Measurements from ENCODE around the gene CEACAM21.

The CEACAM21 gene

GRCh38 chr19:41575998-41576397 lies at the start of gene CEACAM21:
Gene CEACAM21, plus strand, starts transcription at chr19:41576166. Its CDS starts 109 bp downstream, at chr19:41576275.
- DNase-seq, result no peak

DNA sequence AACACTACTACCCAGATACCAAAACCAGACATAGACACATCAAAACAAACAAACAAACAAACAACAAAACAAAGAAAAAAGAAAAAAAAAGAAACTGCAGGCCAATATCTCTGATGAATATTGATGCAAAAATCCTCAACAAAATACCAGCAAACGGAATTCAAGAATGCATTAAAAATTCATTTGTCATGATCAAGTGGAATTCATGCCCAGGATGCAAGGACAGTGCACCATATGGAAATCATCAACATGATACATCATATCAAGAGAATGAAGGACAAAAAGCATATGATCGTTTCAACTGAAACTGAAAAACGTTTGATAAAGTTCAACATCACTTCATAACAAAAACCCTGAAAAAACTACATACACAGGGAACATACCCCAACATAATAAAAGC lies 48.9 kb upstream of the CEACAM21 start:
- DNase-seq, result no peak

DNA sequence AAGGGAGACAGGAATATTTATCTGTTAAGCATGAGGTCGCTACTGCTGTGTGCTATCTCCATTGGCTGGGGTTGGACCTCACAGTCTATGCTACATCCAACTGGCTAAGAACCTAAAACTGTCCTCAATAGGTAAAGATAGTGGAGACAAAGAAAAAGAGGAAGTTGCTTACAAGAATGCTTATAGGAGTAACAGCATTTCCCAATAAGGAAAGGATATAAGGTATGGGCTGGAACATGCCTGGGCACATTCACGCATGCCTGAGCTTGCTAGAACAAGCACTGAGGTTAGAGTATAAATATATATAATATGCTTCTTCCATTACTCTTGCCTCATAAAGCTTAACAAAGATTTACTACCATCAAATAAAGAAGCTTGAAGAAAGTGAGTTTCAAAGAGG lies 47.9 kb upstream of the CEACAM21 start:
- DNase-seq, result no peak

GRCh38 chr19:41529484-41530183 lies 46.3 kb upstream of the CEACAM21 start:
- DNase-seq, result no peak

DNA sequence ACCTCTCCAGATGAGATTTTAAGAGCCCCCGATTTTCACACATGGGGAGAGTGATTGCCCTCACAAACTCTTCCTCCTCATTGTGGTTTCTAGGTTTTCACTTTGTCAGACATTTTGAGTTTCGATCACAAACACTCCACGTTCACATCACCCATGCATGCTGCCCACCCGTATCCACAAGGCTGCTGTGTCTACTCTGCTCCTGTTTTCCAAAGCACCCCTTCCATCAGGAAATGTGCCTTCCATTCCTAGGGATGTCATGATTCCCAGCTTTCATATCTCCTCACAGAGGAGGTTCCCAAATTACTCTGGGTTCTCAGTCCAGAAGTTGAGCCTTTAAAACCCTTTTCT lies 45.8 kb upstream of the CEACAM21 start:
- DNase-seq, result no peak

GRCh38 chr19:41530761-41531301 lies 45.1 kb upstream of the CEACAM21 start:
- DNase-seq, result no peak

- no peak for DNase-seq
Observed at GRCh38 chr19:41531438-41532311, 44.3 kb upstream of the CEACAM21 start.

DNA sequence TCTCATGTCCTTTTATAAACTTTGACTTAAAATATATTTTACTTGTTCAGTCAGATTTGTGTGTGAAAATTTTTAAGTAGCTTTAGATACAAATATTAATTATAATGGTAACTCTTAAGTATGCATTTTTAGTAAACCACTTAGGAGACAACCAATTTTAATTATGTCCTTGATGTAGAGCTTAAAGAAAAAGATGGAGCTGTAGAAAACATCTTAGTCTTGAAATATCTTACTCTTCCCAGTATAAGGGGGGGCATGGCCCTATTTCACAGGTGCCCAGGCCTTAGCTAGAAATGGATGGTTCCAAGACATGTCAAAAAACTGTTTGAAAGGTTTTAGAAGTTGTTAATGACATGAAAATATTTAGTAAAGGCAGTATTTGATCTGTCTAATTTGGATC lies 43.4 kb upstream of the CEACAM21 start:
- no peak for DNase-seq

DNA sequence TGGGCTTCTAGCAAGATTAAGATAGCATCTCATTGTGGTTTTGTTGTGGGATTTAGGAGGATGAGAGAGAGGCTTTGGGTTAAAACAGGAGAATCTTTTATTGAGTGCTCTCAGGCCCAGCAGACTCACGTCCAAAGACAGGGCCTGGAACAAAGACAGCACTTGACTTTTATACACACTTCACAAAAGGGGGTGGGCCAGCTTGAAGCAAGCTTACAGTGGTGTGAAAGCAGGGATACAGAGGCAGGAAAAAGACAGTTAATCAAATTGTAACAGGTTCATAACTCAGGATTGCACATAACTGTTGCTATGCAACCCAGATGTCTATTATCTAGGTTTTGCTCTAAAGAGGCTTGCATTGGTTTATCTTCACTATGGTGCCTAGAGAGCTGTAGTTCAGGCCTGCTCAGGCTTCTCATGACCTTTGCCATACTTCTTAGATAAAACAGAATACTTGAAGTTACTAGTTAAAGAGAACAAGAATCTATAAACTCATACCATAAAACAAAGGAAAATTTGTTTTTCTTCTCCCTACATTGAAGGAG lies 42.2 kb upstream of the CEACAM21 start:
- DNase-seq, result no peak

DNA sequence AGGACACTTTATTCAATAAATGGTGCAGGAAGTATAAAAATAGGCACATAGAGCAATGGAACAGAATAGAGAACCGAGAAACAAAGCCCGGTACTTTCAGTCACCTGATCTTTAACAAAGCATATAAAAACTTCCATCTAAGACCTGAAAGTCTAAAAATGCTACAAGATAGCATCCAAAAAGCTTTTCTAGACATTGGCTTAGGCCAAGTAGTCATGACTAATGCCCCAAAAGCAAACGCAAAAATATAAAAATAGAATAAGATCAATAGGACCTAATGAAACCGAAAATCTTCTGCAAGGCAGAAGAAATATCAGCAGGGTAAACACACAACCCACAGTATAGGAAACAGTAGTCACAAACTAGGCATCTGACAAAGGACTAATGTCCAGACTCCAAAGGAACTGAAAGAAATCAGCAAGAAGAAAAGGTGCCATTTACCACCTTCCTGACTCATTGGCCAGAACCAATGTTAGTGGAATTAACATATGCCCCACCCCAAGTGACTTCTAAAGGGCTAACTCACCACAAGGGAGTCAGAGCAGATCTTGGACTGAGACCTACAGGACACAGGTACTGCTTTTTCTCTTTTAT lies 40.8 kb upstream of the CEACAM21 start:
- no peak for DNase-seq

GRCh38 chr19:41537789-41538188 lies 38.2 kb upstream of the CEACAM21 start:
- DNase-seq, result no peak

GRCh38 chr19:41540041-41540695 lies 35.8 kb upstream of the CEACAM21 start:
- no peak for DNase-seq

DNA sequence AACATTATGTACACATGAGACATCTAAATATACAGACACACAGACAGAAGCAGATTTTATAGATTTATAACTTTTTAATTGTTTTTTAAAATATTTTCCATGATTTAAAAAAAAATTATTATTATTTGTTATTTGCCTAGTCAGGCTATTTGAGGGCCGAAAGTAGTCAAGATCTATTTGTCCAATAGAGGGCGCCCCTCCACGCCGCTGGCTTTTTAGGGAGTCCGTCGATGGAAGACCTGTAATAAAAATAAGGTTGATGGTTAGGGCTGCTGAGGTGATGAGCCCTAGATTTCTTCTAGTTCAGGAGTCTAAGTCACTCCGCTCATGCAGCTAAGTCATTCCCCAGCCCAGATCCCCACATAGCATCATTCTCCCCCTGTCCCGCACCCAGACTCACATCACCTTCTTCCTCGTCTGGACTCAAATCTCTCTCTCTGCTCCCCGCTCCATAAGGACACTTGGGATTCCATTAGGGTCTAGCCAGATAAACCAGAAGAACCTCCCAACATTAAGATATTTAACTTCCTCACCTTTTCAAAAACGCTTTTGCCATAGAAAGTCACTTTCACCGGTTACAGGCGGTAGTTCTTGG lies 33.9 kb upstream of the CEACAM21 start:
- no peak for DNase-seq

GRCh38 chr19:41542622-41543021 lies 33.3 kb upstream of the CEACAM21 start:
- no peak for DNase-seq

GRCh38 chr19:41543582-41543981 lies 32.4 kb upstream of the CEACAM21 start:
- DNase-seq, result no peak

- DNase-seq, result no peak
Observed at GRCh38 chr19:41545547-41545946, 30.4 kb upstream of the CEACAM21 start.

DNA sequence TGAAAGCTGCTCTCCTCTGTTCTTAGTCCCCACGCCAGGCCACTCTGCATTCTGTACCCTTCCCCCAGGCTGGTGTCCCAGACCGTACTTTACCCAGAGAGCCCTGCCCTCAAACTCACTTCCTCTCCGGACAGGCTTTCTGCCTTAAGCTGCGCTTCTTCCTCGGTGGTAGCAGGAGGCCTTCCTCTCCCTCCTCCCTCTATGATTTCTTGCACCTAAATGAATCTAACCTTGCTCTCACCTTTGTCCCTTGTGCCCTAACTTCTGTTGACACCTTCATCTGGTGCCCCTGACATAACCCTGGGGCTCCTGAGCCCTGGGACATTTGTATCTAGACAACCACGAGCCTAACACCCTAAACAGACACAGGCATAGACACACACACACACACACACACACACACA lies 29.6 kb upstream of the CEACAM21 start:
- DNase-seq, result no peak

- DNase-seq, result no peak
Observed at GRCh38 chr19:41546961-41547360, 29.0 kb upstream of the CEACAM21 start.

DNA sequence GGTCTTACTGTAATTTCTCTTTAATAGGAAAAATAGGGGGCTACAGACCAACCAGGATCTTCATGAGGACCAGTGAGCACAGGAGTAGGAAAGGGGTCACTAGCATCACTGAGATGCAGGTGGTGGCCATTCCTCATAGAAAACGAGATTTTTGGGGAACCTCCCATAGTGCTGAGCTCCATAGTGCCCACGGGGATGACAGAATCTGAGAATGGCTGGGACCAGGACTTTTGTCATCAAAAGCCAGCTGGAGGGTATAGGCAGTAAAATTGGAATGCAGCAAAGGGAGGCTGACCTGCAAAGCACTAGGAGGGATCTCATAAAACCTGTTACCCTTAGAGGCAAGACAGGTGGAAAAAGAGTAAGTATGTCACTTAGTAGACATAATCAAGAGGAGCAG lies 28.4 kb upstream of the CEACAM21 start:
- DNase-seq, result no peak

DNA sequence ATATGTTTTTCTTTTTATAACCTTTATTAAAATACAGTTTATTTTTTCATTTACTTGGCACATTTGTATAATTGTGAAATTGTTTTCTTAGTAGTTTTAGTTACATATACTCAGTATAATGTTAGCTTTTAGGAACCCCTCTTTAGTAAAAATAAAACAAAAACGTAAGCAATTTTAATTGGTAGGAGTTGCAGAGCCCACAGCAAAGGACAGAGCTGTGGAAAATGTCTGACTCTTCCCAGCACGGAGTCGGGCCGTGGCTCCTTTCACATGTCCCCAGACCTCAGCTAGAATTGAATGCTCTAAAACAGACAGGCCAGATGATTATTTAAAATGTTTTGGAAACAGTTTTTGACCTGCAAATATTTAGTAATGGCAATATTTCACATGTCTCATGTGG lies 27.9 kb upstream of the CEACAM21 start:
- DNase-seq, result no peak

- DNase-seq, result no peak
Observed at GRCh38 chr19:41548954-41549688, 26.8 kb upstream of the CEACAM21 start.

- DNase-seq, result no peak
Observed at GRCh38 chr19:41549884-41550283, 26.1 kb upstream of the CEACAM21 start.

Measured in NCI-H1417 treated with DMSO at 0.1 percent for 48 hours (cell line).